ENCODE results near the gene ACTN1.

GRCh38 chr14:68961361-68961760 is 17.7 kb downstream of the ACTN1 start:
- TF ChIP-seq SP1 (IDR thresholded peaks at IDR 0.05) (no peak), ELF4 (IDR thresholded peaks at IDR 0.05) (no peak), SUZ12 (IDR thresholded peaks at IDR 0.05) (no peak), FOXK2 (IDR thresholded peaks at IDR 0.05) (no peak), L3MBTL2 (conservative IDR thresholded peaks at IDR 0.05) (no peak), PKNOX1 (IDR thresholded peaks at IDR 0.05) (no peak), TARDBP (IDR thresholded peaks at IDR 0.05) (no peak), FOXA1 (IDR thresholded peaks at IDR 0.05) (no peak), BHLHE40 (IDR thresholded peaks at IDR 0.05; ENCODE audit: borderline replicate concordance) (no peak), CTBP1 (IDR thresholded peaks at IDR 0.05; ENCODE audit: borderline replicate concordance) (no peak)
